ENCODE data around the gene HS3ST2.

- TF ChIP-seq CTCF (IDR thresholded peaks at IDR 0.05) (no peak), POLR2A (IDR thresholded peaks at IDR 0.05) (no peak), POLR2AphosphoS5 (IDR thresholded peaks at IDR 0.05) (no peak)
Measured at GRCh38 chr16:22961206-22961605, 147.2 kb downstream of the HS3ST2 start.
